GM12891 (cell line): ENCODE data around the gene GNAQ.

Experiments used
- DNase-seq: peaks from one replicate; pipeline ENCODE4 v3.0.0; 2011; ENCODE audit warnings: low spot score; ENCODE audit not compliant: insufficient read length
- FAIRE-seq: peaks from 2 replicates; lab custom pipeline; 2011; peaks lifted over from hg19 to GRCh38; lab: Jason Lieb, UNC
- PAX5 ChIP-seq: IDR thresholded peaks from 2 replicates; pipeline ENCODE4 v1.6.1; 2011; ENCODE audit warnings: low read length, moderate library complexity, mild to moderate bottlenecking; ENCODE audit not compliant: insufficient read depth, severe bottlenecking
- POLR2A ChIP-seq: IDR thresholded peaks from 2 replicates; pipeline ENCODE4 v1.6.1; 2011; ENCODE audit warnings: low read depth, low read length, control low read depth
- POLR2AphosphoS5 ChIP-seq: IDR thresholded peaks from 2 replicates; pipeline ENCODE4 v1.6.1; 2011; ENCODE audit warnings: low read depth, low read length, control low read depth
- POU2F2 ChIP-seq: IDR thresholded peaks from 2 replicates; pipeline ENCODE4 v1.6.1; 2011; ENCODE audit warnings: low read depth, mild to moderate bottlenecking, control low read depth, low read length, moderate library complexity
- SPI1 ChIP-seq: IDR thresholded peaks from 2 replicates; pipeline ENCODE4 v1.6.1; 2011; ENCODE audit warnings: low read depth, low read length, control low read depth
- TAF1 ChIP-seq: IDR thresholded peaks from 2 replicates; pipeline ENCODE4 v1.6.1; 2011; ENCODE audit warnings: low read depth, low read length, control low read depth

Gene GNAQ

GRCh38 chr9:78009186-78009585, 22.4 kb downstream of the GNAQ start:
- no peak for DNase-seq
- no peak for FAIRE-seq
- TF ChIP-seq SPI1, result no peak
- no peak for TF ChIP-seq PAX5
- no peak for TF ChIP-seq POLR2AphosphoS5
- no peak for TF ChIP-seq TAF1
- TF ChIP-seq POU2F2, result no peak
- no peak for TF ChIP-seq POLR2A

- TF ChIP-seq SPI1 (no peak), POLR2AphosphoS5 (no peak), POU2F2 (no peak), PAX5 (no peak), POLR2A (no peak), TAF1 (no peak)
- FAIRE-seq (no peak), DNase-seq (no peak)
These were observed 24.9 kb downstream of the GNAQ start for GRCh38 chr9:78006734-78007133.

- TF ChIP-seq PAX5 (no peak), POLR2AphosphoS5 (no peak), SPI1 (no peak), POU2F2 (no peak), TAF1 (no peak), POLR2A (no peak)
- DNase-seq (no peak), FAIRE-seq (no peak)
These were observed 26.2 kb downstream of the GNAQ start for GRCh38 chr9:78005231-78006002.

GRCh38 chr9:78004478-78005229, 27.0 kb downstream of the GNAQ start:
- DNase-seq, result no peak
- no peak for TF ChIP-seq TAF1
- no peak for TF ChIP-seq POLR2A
- no peak for TF ChIP-seq POLR2AphosphoS5
- no peak for TF ChIP-seq PAX5
- TF ChIP-seq SPI1, result no peak
- TF ChIP-seq POU2F2, result no peak
- FAIRE-seq, result no peak

GRCh38 chr9:78003730-78004129, 27.9 kb downstream of the GNAQ start:
- FAIRE-seq (no peak), DNase-seq (no peak)
- TF ChIP-seq POU2F2 (no peak), POLR2AphosphoS5 (no peak), PAX5 (no peak), TAF1 (no peak), POLR2A (no peak), SPI1 (no peak)

- FAIRE-seq, result no peak
- TF ChIP-seq SPI1 (no peak), POLR2AphosphoS5 (no peak), TAF1 (no peak)
- no peak for DNase-seq
These were observed 29.5 kb downstream of the GNAQ start for GRCh38 chr9:78001946-78002731.

- TF ChIP-seq SPI1, result no peak
- TF ChIP-seq PAX5, result no peak
- TF ChIP-seq POLR2AphosphoS5, result no peak
- no peak for TF ChIP-seq POU2F2
- TF ChIP-seq TAF1, result no peak
- no peak for TF ChIP-seq POLR2A
- FAIRE-seq, result no peak
- DNase-seq, result no peak
These were observed 31.4 kb downstream of the GNAQ start for GRCh38 chr9:78000221-78000620.

GRCh38 chr9:77999231-77999631, 32.4 kb downstream of the GNAQ start:
- FAIRE-seq (no peak), DNase-seq (no peak)
- no peak for TF ChIP-seq TAF1
- no peak for TF ChIP-seq POU2F2
- no peak for TF ChIP-seq POLR2A
- no peak for TF ChIP-seq POLR2AphosphoS5
- no peak for TF ChIP-seq PAX5
- no peak for TF ChIP-seq SPI1

GRCh38 chr9:77997611-77998284, 33.9 kb downstream of the GNAQ start:
- FAIRE-seq, result no peak
- DNase-seq, result no peak
- no peak for TF ChIP-seq POU2F2
- TF ChIP-seq POLR2AphosphoS5, result no peak
- TF ChIP-seq SPI1, result no peak
- TF ChIP-seq TAF1, result no peak
